IPS-15b (cell line): Measurements from ENCODE around the gene U2AF2.

Experiments used
- H3K27me3 ChIP-seq: one replicate; pipeline ENCODE4 v1.6.1; 2013; ENCODE audit warnings: low read length; ENCODE audit not compliant: control insufficient read depth, insufficient read depth
- H3K36me3 ChIP-seq: one replicate; pipeline ENCODE4 v1.6.1; 2013; ENCODE audit warnings: low read length; ENCODE audit not compliant: control insufficient read depth, insufficient read depth
- H3K4me1 ChIP-seq: one replicate; pipeline ENCODE4 v1.6.1; 2013; ENCODE audit warnings: mild to moderate bottlenecking, low read length; ENCODE audit not compliant: control insufficient read depth, insufficient read depth
- H3K4me3 ChIP-seq: one replicate; pipeline ENCODE4 v1.5.1; 2013; ENCODE audit warnings: low read depth, low read length
- H3K9ac ChIP-seq: one replicate; pipeline ENCODE4 v1.6.1; 2013; ENCODE audit warnings: low read depth, mild to moderate bottlenecking, low read length
- H3K9me3 ChIP-seq: one replicate; pipeline ENCODE4 v1.6.1; 2013; ENCODE audit warnings: mild to moderate bottlenecking, low read length; ENCODE audit not compliant: control insufficient read depth, insufficient read depth

Gene U2AF2

GRCh38 chr19:55654323-55654867 lies 440 bp upstream of the U2AF2 start:
- Histone ChIP-seq H3K27me3 (no peaks in the 10 kb centered on the region), H3K36me3 (peaks cover 11% of the 10 kb centered on the region), H3K4me1 (peaks cover 9% of the 10 kb centered on the region), H3K4me3 (peak overlapping the region; percentile 68), H3K9me3 (no peaks in the 10 kb centered on the region), H3K9ac (peak overlapping the region; percentile 95)

DNA sequence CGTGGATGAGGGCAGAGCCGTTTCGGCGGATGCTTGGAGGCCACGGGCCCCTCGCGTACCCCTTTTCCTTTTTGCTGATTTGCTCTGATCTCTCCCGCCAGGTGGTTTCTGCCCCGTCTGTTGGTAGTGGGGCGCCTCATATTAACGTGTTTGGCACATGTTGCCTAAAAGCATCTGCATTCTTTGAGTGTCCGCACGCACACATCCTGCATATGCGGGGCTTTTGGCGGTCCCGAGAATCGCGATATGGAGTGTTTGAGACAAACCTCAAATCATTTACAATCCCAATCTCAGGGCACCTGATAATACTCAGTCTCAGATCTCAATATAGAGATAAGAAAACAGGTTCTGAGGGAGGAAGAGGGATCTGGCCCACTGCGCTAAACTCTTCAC lies 809 bp downstream of the U2AF2 start:
- peaks cover 9% of the 10 kb centered on the region for H3K4me1 ChIP-seq

DNA sequence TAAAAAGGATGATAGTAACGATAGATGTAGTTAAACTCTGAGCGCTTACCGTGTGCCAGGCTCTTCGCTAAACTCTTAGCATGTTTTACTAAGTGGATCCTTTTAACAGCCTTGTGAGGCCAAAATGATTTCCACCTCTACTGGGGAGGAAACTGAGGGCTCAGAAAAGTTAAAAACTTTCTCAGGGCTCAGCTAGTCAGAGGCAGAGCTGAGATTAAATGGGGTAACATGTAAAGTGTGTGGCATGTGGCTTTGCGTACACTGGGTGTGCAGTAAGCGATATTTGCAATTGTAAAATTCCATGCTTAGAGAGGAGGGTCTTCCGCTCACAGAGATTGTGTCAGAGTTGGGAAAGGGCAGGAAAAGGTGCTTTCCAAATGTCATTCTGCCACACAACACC lies 1.7 kb downstream of the U2AF2 start:
- Histone ChIP-seq H3K9ac (peak overlapping the region; percentile 98), H3K27me3 (no peaks in the 10 kb centered on the region), H3K36me3 (peaks cover 25% of the 10 kb centered on the region), H3K9me3 (no peaks in the 10 kb centered on the region), H3K4me1 (peaks cover 9% of the 10 kb centered on the region), H3K4me3 (peak overlapping the region; percentile 96)

More for the DNA sequence above, 809 bp downstream of the U2AF2 start:
- Histone ChIP-seq H3K27me3 (no peaks in the 10 kb centered on the region), H3K9ac (peak overlapping the region; percentile 98), H3K4me3 (peak overlapping the region; percentile 96), H3K36me3 (peaks cover 19% of the 10 kb centered on the region), H3K9me3 (no peaks in the 10 kb centered on the region)

DNA sequence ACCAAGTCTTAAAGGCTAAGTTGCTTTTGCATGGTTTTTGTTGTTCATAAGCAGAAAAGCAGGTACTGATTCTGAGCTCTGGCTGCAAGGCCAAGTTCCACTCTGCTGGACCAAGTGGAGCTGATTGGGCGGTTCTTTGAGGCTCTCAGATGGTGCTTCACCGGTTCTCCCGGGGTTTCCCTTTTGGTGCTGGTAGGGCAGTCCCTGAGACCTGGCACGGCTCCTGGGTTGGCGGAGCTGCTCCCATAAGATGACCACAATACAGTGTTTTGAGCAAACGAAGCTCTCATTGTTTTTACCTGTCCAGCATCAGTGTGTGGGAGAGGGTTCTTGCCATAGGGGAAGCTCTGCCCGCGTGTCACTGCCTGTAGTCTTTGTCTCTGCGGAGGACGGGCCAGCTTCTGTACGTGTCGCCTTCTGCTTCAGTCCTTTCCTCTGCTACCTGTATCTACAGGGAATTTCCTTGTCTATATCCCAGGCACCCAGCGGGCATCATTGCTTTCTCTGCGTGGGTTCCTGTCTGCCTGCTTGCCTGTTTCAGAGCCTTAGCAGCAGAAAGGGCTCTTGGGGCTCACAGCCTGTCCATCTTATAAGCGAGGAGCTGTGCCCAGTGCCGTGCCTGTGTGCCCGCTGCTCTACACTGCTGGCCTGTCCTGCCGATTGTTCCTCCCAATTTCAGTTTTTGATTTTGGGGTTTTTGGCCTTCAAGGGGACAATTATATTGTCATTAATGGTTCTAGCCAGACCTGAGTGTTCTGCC lies 2.3 kb downstream of the U2AF2 start:
- peaks cover 9% of the 10 kb centered on the region for H3K4me1 ChIP-seq
- no peaks in the 10 kb centered on the region for H3K27me3 ChIP-seq
- H3K4me3 ChIP-seq, result peak overlapping the region; percentile 96
- H3K9ac ChIP-seq, result peak overlapping the region; percentile 98
- no peaks in the 10 kb centered on the region for H3K9me3 ChIP-seq
- peaks cover 30% of the 10 kb centered on the region for H3K36me3 ChIP-seq

DNA sequence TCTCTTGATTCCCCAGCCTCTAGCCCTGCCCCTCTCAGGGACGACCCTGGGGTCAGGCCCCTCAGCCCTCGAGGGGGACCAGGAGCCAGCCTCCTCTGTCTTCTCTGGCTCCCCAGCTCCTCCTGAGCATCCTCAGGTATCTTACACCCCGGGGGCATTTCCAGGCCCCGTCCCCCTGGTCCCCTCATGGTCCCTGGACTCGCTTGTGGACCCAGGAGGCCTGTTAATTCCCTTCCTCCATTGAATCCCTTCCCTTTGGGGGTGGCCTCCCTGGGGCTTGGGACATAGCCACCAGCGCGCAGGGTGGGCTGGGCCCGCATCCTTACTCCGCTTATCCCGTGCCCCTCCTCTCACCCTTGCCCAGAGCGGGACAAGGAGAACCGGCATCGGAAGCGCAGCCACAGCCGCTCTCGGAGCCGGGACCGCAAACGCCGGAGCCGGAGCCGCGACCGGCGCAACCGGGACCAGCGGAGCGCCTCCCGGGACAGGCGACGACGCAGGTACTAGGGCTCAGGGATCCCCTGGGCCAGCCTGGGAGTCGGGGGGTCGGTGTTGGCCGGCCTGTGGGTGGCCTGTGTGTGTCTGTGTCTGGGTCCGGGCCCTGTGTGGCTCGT lies 4.1 kb downstream of the U2AF2 start:
- Histone ChIP-seq H3K36me3 (peaks cover 47% of the 10 kb centered on the region), H3K4me1 (peaks cover 9% of the 10 kb centered on the region), H3K9ac (no peak overlapping the region)

DNA sequence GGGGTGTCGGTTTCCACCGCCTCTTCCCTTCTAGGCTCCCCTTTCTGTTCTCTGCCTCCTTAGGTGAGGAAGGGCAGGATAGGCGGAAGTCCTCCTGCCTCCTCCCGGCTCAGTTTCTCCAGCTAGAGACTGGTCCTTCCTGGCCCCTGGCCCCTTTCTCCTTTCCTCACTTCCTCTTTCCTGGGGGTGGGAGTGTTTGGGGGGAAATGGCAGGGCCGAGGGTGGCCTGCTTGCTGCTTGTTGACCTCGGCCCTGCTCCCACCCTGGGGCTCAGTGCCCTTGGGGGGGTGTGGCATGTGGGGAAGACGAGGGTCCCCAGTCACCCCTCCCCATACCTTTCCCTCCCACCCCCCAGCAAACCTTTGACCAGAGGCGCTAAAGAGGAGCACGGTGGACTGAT lies 5.0 kb downstream of the U2AF2 start:
- no peaks in the 10 kb centered on the region for H3K9me3 ChIP-seq
- peaks cover 54% of the 10 kb centered on the region for H3K36me3 ChIP-seq
- H3K4me3 ChIP-seq, result no peak overlapping the region
- no peak overlapping the region for H3K9ac ChIP-seq
- H3K27me3 ChIP-seq, result no peaks in the 10 kb centered on the region
- H3K4me1 ChIP-seq, result peaks cover 9% of the 10 kb centered on the region

More for the DNA sequence above, 4.1 kb downstream of the U2AF2 start:
- Histone ChIP-seq H3K4me3 (no peak overlapping the region), H3K9me3 (no peaks in the 10 kb centered on the region), H3K27me3 (no peaks in the 10 kb centered on the region)

DNA sequence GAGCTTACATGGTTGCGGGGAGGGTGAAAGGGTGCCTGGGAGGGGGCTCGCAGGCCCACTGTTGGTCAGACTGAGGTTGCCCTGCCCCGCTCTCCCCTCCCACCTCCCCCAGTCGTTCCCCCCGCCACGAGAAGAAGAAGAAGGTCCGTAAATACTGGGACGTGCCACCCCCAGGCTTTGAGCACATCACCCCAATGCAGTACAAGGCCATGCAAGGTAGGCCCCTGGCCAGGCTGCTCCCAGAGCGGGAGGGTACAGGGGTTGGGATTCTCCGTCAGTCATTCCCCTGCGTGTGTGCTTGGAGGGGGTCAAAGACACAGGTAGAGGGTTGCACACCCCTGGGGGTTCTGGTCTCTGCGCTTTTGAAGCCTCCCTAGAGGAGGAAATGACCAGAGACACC lies 5.6 kb downstream of the U2AF2 start:
- Histone ChIP-seq H3K27me3 (no peaks in the 10 kb centered on the region), H3K36me3 (peaks cover 57% of the 10 kb centered on the region), H3K9me3 (no peaks in the 10 kb centered on the region), H3K4me1 (peaks cover 9% of the 10 kb centered on the region), H3K9ac (no peak overlapping the region), H3K4me3 (no peak overlapping the region)

DNA sequence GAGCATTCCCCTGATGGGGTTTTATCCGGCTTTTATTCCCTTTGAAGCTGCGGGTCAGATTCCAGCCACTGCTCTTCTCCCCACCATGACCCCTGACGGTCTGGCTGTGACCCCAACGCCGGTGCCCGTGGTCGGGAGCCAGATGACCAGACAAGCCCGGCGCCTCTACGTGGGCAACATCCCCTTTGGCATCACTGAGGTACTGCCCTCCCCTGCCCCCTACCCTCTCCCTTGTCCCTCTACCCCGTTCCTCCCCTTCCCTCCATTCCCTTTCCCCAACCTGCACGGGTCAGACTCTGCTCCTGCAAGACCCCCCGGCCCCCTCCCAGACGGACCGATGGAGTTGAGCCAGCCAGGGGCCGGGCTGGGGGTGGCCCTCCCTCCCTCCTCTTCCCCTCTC lies 6.2 kb downstream of the U2AF2 start:
- peaks cover 9% of the 10 kb centered on the region for H3K4me1 ChIP-seq
- no peaks in the 10 kb centered on the region for H3K9me3 ChIP-seq
- peaks cover 60% of the 10 kb centered on the region for H3K36me3 ChIP-seq
- no peak overlapping the region for H3K9ac ChIP-seq
- H3K4me3 ChIP-seq, result no peak overlapping the region
- H3K27me3 ChIP-seq, result no peaks in the 10 kb centered on the region

DNA sequence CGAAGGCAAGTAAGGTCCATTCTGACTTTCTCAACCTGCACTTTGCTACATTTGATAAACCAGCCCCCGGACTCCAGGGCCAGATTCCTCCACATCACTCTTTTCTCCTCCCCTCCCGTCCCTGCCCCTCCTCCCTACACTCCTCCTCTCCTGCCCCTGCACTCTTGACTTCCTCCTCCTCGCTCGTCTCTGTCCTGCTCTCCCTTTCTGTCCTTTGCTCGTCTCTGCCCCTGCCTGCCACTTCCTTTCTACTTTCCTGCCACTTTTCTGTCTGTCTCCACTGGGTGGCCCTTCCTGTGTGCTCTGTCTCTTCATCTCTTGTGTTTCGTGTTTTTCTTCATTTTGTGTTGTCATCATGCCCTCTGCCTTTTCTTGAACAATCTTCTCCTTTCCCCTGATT lies 7.0 kb downstream of the U2AF2 start:
- H3K9me3 ChIP-seq, result no peaks in the 10 kb centered on the region
- no peak overlapping the region for H3K9ac ChIP-seq
- peaks cover 69% of the 10 kb centered on the region for H3K36me3 ChIP-seq
- H3K27me3 ChIP-seq, result no peaks in the 10 kb centered on the region
- H3K4me3 ChIP-seq, result no peak overlapping the region
- peaks cover 9% of the 10 kb centered on the region for H3K4me1 ChIP-seq

GRCh38 chr19:55663846-55664536 lies 9.2 kb downstream of the U2AF2 start:
- Histone ChIP-seq H3K36me3 (peaks cover 79% of the 10 kb centered on the region), H3K27me3 (no peaks in the 10 kb centered on the region), H3K9ac (no peak overlapping the region), H3K4me3 (no peak overlapping the region), H3K4me1 (no peaks in the 10 kb centered on the region), H3K9me3 (no peaks in the 10 kb centered on the region)

GRCh38 chr19:55666343-55667005 lies 11.6 kb downstream of the U2AF2 start:
- Histone ChIP-seq H3K27me3 (no peaks in the 10 kb centered on the region), H3K4me3 (no peak overlapping the region), H3K9ac (no peak overlapping the region), H3K36me3 (peaks cover 82% of the 10 kb centered on the region), H3K9me3 (no peaks in the 10 kb centered on the region), H3K4me1 (no peaks in the 10 kb centered on the region)
